Activated CD4-positive, CD25-positive, alpha-beta regulatory T cell treated with anti-CD3 and anti-CD28 coated beads, Interleukin-2, amount 50 U/mL, for 24 hours (primary cell): ENCODE results near the gene TGFBRAP1.
A peak's percentile ranks its signal among the peaks of the same experiment; 100 is the strongest.

Source experiments
- ATAC-seq, 2 donors: fragments of 150-1000 bp; cut with Tn5 transposase; one replicate each; pipeline ENCODE4 v1.10.0; 2021; ENCODE audit warnings: mild to moderate bottlenecking in 1 of 2, moderate library complexity in 1 of 2

Gene TGFBRAP1

GRCh38 chr2:105315314-105315713, 14.2 kb downstream of the TGFBRAP1 start:
- ATAC-seq, result peak in 1 of 2 donors; percentile 36

- peak in 1 of 2 donors; percentile 49 for ATAC-seq
These were observed 15.7 kb downstream of the TGFBRAP1 start for GRCh38 chr2:105313877-105314276.

GRCh38 chr2:105309147-105309545, 20.4 kb downstream of the TGFBRAP1 start:
- ATAC-seq, result no peak

- no peak for ATAC-seq
These were observed 21.0 kb downstream of the TGFBRAP1 start for GRCh38 chr2:105308382-105309146.

GRCh38 chr2:105307962-105308361, 21.6 kb downstream of the TGFBRAP1 start:
- no peak for ATAC-seq

- ATAC-seq, result no peak
These were observed 22.0 kb downstream of the TGFBRAP1 start for GRCh38 chr2:105307550-105307949.

GRCh38 chr2:105307146-105307545, 22.4 kb downstream of the TGFBRAP1 start:
- no peak for ATAC-seq

- ATAC-seq, result no peak
These were observed 27.9 kb downstream of the TGFBRAP1 start for GRCh38 chr2:105301646-105302045.

GRCh38 chr2:105299290-105299689, 30.2 kb downstream of the TGFBRAP1 start:
- ATAC-seq, result no peak

- ATAC-seq, result no peak
These were observed 31.5 kb downstream of the TGFBRAP1 start for GRCh38 chr2:105298017-105298416.

- no peak for ATAC-seq
These were observed 32.3 kb downstream of the TGFBRAP1 start for GRCh38 chr2:105297216-105297615.

GRCh38 chr2:105296017-105296611, 33.4 kb downstream of the TGFBRAP1 start:
- ATAC-seq, result no peak

- ATAC-seq, result no peak
These were observed 34.6 kb downstream of the TGFBRAP1 start for GRCh38 chr2:105294844-105295481.

GRCh38 chr2:105294046-105294445, 35.5 kb downstream of the TGFBRAP1 start:
- ATAC-seq, result no peak

- ATAC-seq, result no peak
These were observed 37.6 kb downstream of the TGFBRAP1 start for GRCh38 chr2:105291981-105292380.

GRCh38 chr2:105290981-105291660, 38.4 kb downstream of the TGFBRAP1 start:
- ATAC-seq, result no peak

- ATAC-seq, result no peak
These were observed 41.4 kb downstream of the TGFBRAP1 start for GRCh38 chr2:105288133-105288532.

- ATAC-seq, result no peak
These were observed 41.8 kb downstream of the TGFBRAP1 start for GRCh38 chr2:105287692-105288091.

- no peak for ATAC-seq
These were observed 46.0 kb downstream of the TGFBRAP1 start for GRCh38 chr2:105283532-105283931.

GRCh38 chr2:105280281-105280680, 49.3 kb downstream of the TGFBRAP1 start:
- no peak for ATAC-seq

GRCh38 chr2:105279126-105279525, 50.4 kb downstream of the TGFBRAP1 start:
- ATAC-seq, result no peak

GRCh38 chr2:105278654-105279053, 50.9 kb downstream of the TGFBRAP1 start:
- no peak for ATAC-seq

- no peak for ATAC-seq
These were observed 55.5 kb downstream of the TGFBRAP1 start for GRCh38 chr2:105274046-105274445.
